VCaP (cell line): ENCODE data around the gene KDM6A.
"Not testable (repeated sequence)": the region's sequence is repeated elsewhere in the genome, so short reads cannot be mapped to it uniquely, and the experiment has no call there.

Experiments
- H3K27ac ChIP-seq: fragments of 450-650 bp; 2 replicates; pipeline ENCODE4 v1.5.1; 2017
- TF ChIP-seq, protein P1 (sequence below): fragments of 450-650 bp; conservative IDR thresholded peaks from 2 replicates; pipeline ENCODE4 v1.5.1; 2017; ENCODE audit warnings: mild to moderate bottlenecking, moderate library complexity

The KDM6A gene

DNA sequence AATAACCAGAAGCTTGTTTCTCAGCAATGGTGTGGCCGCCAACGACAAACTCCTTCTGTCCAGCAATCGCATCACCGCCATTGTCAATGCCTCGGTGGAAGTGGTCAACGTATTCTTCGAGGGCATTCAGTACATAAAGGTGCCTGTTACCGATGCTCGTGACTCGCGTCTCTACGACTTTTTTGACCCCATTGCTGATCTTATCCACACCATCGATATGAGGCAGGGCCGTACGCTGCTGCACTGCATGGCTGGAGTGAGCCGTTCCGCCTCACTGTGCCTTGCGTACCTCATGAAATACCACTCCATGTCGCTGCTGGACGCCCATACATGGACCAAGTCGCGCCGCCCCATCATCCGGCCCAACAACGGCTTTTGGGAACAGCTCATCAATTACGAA is 28.8 kb upstream of the KDM6A start:
- TF ChIP-seq, protein P1, sequence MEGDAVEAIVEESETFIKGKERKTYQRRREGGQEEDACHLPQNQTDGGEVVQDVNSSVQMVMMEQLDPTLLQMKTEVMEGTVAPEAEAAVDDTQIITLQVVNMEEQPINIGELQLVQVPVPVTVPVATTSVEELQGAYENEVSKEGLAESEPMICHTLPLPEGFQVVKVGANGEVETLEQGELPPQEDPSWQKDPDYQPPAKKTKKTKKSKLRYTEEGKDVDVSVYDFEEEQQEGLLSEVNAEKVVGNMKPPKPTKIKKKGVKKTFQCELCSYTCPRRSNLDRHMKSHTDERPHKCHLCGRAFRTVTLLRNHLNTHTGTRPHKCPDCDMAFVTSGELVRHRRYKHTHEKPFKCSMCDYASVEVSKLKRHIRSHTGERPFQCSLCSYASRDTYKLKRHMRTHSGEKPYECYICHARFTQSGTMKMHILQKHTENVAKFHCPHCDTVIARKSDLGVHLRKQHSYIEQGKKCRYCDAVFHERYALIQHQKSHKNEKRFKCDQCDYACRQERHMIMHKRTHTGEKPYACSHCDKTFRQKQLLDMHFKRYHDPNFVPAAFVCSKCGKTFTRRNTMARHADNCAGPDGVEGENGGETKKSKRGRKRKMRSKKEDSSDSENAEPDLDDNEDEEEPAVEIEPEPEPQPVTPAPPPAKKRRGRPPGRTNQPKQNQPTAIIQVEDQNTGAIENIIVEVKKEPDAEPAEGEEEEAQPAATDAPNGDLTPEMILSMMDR, result no peak
- no peak overlapping the region for H3K27ac ChIP-seq

DNA sequence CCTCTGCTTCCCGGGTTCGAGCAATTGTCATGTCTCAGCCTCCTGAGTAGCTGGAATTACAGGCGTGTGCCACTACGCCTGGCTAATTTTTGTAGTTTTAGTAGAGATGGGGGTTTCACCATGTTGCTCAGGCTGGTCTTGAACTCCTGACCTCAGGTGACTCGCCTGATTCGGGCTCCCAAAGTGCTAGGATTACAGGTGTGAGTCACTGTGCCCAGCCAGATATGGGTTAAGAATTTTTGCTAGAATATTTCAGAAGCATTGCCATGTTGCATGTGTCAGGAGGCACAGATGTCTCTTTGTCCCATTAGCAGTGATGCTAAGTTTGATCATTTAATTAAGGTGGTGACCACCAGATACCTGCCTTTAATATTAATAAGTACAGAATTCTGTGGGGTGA is 22.1 kb upstream of the KDM6A start:
- not testable (repeated sequence) for H3K27ac ChIP-seq

DNA sequence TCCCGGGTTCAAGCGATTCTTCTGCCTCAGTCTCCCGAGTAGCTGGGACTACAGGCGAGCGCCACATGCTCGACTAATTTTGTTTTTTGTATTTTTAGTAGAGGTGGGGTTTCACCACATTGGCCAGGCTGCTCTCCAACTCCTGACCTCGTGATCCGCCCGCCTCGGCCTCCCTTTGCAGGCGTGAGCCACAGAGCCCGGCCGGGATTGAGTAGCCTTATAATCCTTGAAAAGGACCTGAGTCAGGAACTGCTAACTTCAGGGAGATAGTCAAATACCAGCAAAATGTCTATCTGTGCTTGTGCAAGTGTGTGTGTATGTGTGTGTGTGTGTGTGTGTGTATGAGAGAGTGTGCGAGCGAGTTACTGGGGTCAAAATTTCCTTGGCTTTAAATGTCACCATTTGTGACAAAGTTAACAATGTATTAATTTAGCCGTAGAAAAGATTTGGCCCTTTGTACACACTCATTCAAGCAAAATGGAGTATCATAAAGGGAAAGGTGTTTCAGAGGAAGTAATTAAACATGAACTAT is 1.8 kb upstream of the KDM6A start:
- TF ChIP-seq, protein P1, result no peak
- peak overlapping the region; percentile 94 for H3K27ac ChIP-seq

DNA sequence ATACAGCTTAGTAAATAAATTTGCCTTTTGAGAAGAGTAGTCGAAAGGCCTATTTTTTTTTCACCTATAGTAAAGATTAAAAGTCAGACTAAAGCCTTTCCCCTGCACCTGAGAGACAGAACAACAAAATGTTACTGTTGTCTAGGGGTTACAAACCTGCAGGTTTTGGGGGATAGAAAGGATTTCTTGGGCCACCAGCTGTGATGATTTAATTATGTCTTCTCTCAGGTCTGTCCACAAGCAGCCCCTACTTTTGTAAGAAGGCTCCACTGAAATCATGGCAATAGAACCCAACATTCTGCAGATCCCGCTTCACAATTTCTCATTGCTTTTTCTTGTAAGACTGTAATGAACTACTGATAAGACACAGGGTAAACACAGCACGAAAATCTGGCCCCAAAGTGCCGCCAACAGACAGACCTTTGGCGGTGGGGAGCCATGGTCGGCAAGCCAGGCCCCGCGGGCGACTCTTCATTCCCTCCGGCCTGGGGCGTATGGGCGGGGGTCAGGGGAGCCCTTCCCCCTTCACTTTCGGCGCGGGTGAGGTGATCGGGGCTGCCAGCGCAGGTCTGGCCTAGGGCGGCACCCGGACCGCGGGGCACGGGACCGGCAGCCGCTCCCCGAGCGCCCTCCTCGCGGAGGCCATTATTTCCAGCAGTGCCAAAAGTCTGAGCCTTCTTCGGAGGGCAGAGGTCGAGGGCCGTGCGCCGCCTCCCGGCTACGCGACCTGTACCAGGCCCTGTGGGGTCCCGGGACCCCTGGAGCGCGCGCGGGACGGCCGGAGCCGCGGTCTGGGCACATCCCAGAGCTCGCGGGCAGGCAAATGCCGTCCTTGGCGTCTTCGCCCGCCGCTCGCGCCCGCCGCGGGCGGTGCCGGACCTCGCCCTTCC is 812 bp upstream of the KDM6A start:
- H3K27ac ChIP-seq, result peak overlapping the region; percentile 94
- TF ChIP-seq, protein P1, result no peak

DNA sequence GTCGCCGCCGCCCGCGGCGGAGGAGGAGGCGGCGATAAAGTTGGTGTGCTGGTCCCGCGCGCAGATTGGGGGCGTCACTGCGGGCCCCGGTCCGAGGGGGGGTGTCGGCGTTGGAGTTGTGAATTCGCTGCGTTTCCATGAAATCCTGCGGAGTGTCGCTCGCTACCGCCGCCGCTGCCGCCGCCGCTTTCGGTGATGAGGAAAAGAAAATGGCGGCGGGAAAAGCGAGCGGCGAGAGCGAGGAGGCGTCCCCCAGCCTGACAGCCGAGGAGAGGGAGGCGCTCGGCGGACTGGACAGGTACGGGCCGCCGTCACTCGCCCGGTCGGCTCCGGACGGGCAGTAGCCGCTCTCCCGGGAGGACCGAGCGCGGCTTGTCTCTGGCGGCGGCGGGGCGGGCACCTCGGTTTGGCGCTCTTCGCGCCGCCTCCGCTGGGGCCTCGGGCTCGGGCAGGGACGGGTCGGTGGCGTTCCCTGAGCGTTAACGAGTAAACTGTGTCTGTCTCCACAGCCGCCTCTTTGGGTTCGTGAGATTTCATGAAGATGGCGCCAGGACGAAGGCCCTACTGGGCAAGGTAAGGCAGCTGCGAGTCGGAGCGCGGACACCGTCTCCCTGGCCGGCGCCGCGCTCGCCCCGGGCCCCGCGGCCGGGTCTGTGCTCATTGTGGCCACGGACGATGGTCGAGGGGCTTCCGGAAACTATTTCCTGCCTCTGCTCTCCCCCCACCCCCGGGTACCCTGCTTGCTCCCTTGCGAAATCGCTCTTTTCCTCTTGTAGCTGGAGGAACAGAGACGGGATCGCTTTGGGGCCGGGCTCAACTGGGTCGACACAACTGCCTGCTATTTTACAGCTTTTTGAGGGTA is 658 bp downstream of the KDM6A start:
- peak overlapping the region; percentile 94 for H3K27ac ChIP-seq
- TF ChIP-seq, protein P1, result no peak; the same call in 1 of the 2 replicates

DNA sequence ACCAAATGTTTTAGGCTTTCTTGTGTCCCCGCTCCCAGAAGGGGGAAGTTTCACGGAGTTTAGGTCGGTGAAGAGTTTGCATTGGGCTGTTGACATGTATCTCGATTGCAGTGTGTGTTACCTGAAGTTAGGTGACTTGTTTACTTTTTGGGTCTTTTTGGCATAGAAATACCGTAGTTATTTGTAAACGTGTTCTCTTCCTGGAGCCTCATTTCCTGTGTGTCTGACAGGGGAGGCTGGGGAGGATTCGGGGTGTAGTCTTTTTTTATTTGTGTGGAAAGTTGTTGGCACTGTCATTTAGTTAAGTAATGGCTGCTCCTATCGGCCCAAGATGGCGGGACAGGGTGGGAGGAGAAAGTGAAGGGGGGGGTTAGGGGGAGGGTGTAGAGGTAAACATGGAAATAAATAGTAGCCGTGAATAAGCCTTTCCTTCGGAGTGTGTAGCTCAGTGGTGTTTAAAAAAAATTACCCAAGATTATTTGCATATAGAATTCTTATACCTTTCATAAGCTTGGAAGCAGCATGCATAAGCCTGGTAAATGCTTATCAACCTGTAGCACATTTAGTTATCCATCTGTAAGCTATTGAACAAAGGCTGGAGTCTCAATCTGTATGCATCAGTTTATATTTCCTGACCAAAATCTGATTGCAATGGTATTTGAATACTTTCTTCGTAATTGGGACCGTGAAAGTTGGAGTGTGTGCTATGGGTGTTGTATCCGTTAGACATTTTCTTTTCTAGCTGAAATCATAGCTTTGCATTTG is 1.6 kb downstream of the KDM6A start:
- H3K27ac ChIP-seq, result peak overlapping the region; percentile 94
- TF ChIP-seq, protein P1, result no peak

DNA sequence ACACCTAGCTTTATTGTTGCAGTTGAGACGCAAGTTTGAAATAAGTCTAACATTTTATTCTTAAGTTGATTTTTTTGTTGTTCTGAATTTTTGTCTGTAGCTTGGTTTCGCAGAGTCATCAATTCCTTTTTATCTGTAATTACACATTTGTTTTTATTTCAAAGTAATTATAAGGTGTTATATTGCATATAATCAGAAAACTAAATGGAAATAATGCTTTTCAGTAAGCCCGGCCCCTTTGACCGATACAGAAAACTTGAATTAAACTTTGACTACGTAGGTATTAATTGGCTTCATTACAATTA is 2.1 kb downstream of the KDM6A start:
- H3K27ac ChIP-seq, result peak overlapping the region; percentile 94
- TF ChIP-seq, protein P1, result no peak
